ENCODE measurements around the gene OSMR.

The OSMR gene

GRCh38 chr5:38871790-38872551 is 26.2 kb downstream of the OSMR start:
- no peak for DNase-seq (ENCODE audit: low read depth in 2 of 2)

GRCh38 chr5:38872826-38873225 is 27.0 kb downstream of the OSMR start:
- no peak for DNase-seq (ENCODE audit: low read depth in 2 of 2)

- no peak for DNase-seq (ENCODE audit: low read depth in 2 of 2)
Measured at GRCh38 chr5:38874948-38875456, 29.2 kb downstream of the OSMR start.

GRCh38 chr5:38878391-38879077 is 32.7 kb downstream of the OSMR start:
- no peak for DNase-seq (ENCODE audit: low read depth in 2 of 2)

- DNase-seq (ENCODE audit: low read depth in 2 of 2) = no peak
Measured at GRCh38 chr5:38879078-38879460, 33.3 kb downstream of the OSMR start.

GRCh38 chr5:38883842-38884241 is 38.0 kb downstream of the OSMR start:
- no peak for DNase-seq (ENCODE audit: low read depth in 2 of 2)

GRCh38 chr5:38885208-38885607 is 39.4 kb downstream of the OSMR start:
- no peak for DNase-seq (ENCODE audit: low read depth in 2 of 2)

GRCh38 chr5:38888041-38888440 is 42.2 kb downstream of the OSMR start:
- no peak for DNase-seq (ENCODE audit: low read depth in 2 of 2)

- no peak for DNase-seq (ENCODE audit: low read depth in 2 of 2)
Measured at GRCh38 chr5:38889424-38889823, 43.6 kb downstream of the OSMR start.

GRCh38 chr5:38891563-38891962 is 45.8 kb downstream of the OSMR start:
- DNase-seq (ENCODE audit: low read depth in 2 of 2) = no peak

- DNase-seq (ENCODE audit: low read depth in 2 of 2) = no peak
Measured at GRCh38 chr5:38892363-38892762, 46.6 kb downstream of the OSMR start.

- no peak for DNase-seq (ENCODE audit: low read depth in 2 of 2)
Measured at GRCh38 chr5:38896760-38897159, 50.9 kb downstream of the OSMR start.

GRCh38 chr5:38899936-38900335 is 54.1 kb downstream of the OSMR start:
- no peak for DNase-seq (ENCODE audit: low read depth in 2 of 2)

GRCh38 chr5:38905516-38905915 is 59.7 kb downstream of the OSMR start:
- DNase-seq (ENCODE audit: low read depth in 2 of 2) = no peak

GRCh38 chr5:38906503-38906902 is 60.7 kb downstream of the OSMR start:
- no peak for DNase-seq (ENCODE audit: low read depth in 2 of 2)

GRCh38 chr5:38911933-38912332 is 66.1 kb downstream of the OSMR start:
- DNase-seq (ENCODE audit: low read depth in 2 of 2) = no peak

- DNase-seq (ENCODE audit: low read depth in 2 of 2) = no peak
Measured at GRCh38 chr5:38913714-38914113, 67.9 kb downstream of the OSMR start.

- no peak for DNase-seq (ENCODE audit: low read depth in 2 of 2)
Measured at GRCh38 chr5:38916802-38917201, 71.0 kb downstream of the OSMR start.

- DNase-seq (ENCODE audit: low read depth in 2 of 2) = no peak
Measured at GRCh38 chr5:38921174-38921573, 75.4 kb downstream of the OSMR start.

GRCh38 chr5:38922199-38922598 is 76.4 kb downstream of the OSMR start:
- peak; percentile 18 to 31 for DNase-seq (ENCODE audit: low read depth in 2 of 2)

- DNase-seq (ENCODE audit: low read depth in 2 of 2) = no peak
Measured at GRCh38 chr5:38923661-38924451, 78.0 kb downstream of the OSMR start.

- DNase-seq (ENCODE audit: low read depth in 2 of 2) = no peak
Measured at GRCh38 chr5:38925154-38925925, 79.5 kb downstream of the OSMR start.

Data from stimulated activated CD4-positive, alpha-beta T cell treated with anti-CD3 and anti-CD28 coated beads, Interleukin-15, amount 100 ng/mL, for 48 hours (primary cell).